NT2/D1 (cell line): ENCODE data around the gene DPP6.

Experiments used
- SUZ12 ChIP-seq: IDR thresholded peaks from 2 replicates; pipeline ENCODE4 v1.6.1; 2011; ENCODE audit not compliant: insufficient read length, insufficient read depth; ENCODE audit errors: extremely low read depth
- YY1 ChIP-seq: IDR thresholded peaks from 2 replicates; pipeline ENCODE4 v1.6.1; 2011; ENCODE audit not compliant: insufficient read length, insufficient read depth

DNA sequence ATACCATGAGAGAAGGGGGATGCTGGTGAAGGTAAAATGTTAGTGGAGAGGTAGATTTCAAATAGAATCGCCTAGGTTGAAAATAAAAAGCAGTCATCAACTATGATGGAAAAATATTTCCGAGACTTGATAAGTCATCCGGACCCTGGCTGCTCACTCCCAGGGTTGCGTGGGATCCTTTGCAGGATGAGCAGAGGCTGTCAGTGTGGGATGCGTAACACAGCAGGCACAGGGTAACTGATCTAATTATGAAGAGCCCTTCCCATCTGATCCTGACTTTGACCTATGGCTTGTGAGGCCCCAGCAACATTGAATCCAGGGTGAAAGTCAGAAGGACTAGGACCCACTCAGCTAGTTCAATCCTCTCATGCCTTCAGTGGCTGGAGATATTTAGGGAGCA lies 236.9 kb downstream of the DPP6 start:
- TF ChIP-seq SUZ12, result no peak
- TF ChIP-seq YY1, result no peak
